HEK293 (cell line): ENCODE results near the gene KRT80.
A peak's percentile ranks its signal among the peaks of the same experiment; 100 is the strongest.

Experiments used
- CTCF ChIA-PET: fragments of 350-600 bp; formaldehyde crosslinking; extraction: SDS; loops from one replicate; lab custom pipeline; 2021; ENCODE audit warnings: antibody characterized with exemption; lab: Yijun Ruan, JAX
- POLR2A ChIA-PET: fragments of 300-600 bp; formaldehyde crosslinking; extraction: SDS; loops from one replicate; lab custom pipeline; 2020; ENCODE audit warnings: antibody characterized with exemption, inconsistent platforms; lab: Yijun Ruan, JAX
- H3K27ac ChIP-seq: fragments of 200-500 bp; sonication (Bioruptor generic); 2 replicates; pipeline ENCODE4 v1.5.1; 2014; ENCODE audit warnings: low read depth, low read length, control low read depth, inconsistent platforms; ENCODE audit errors: extremely low read depth
- H3K36me3 ChIP-seq, 2 experiments: fragments of 200-500 bp in 1 of 2; sonication (Bioruptor generic) in 1 of 2; 1 replicate in 1 of 2; 2 replicates in 1 of 2; pipeline ENCODE4 v1.5.1; 2014 to 2017; ENCODE audit warnings: inconsistent platforms in 2 of 2, low read length in 2 of 2; ENCODE audit not compliant: control insufficient read depth in 2 of 2, insufficient read depth in 1 of 2
- H3K4me1 ChIP-seq: fragments of 200-500 bp; sonication (Bioruptor generic); 2 replicates; pipeline ENCODE4 v1.5.1; 2014; ENCODE audit warnings: mild to moderate bottlenecking, low read length, inconsistent platforms; ENCODE audit not compliant: control insufficient read depth, insufficient read depth
- H3K4me3 ChIP-seq: 2 replicates; pipeline ENCODE4 v1.5.1; 2011; ENCODE audit warnings: low read depth, mild to moderate bottlenecking, control low read depth, low read length, moderate library complexity
- H3K9me3 ChIP-seq: fragments of 200-500 bp; sonication (Bioruptor generic); 2 replicates; pipeline ENCODE4 v1.5.1; 2014; ENCODE audit warnings: low read depth, low read length, inconsistent platforms; ENCODE audit not compliant: control insufficient read depth, insufficient read depth
- EGR2 ChIP-seq: fragments of 450-650 bp; formaldehyde crosslinking; IDR thresholded peaks from 2 replicates; pipeline ENCODE4 v1.5.1; 2016; ENCODE audit warnings: low read depth, missing biosample characterization, missing genetic modification characterization
- FEZF1 ChIP-seq: fragments of 450-650 bp; formaldehyde crosslinking; IDR thresholded peaks from 2 replicates; pipeline ENCODE4 v1.5.1; 2016; ENCODE audit warnings: missing biosample characterization, missing genetic modification characterization
- KLF1 ChIP-seq: fragments of 450-650 bp; formaldehyde crosslinking; IDR thresholded peaks from 2 replicates; pipeline ENCODE4 v1.5.1; 2016; ENCODE audit warnings: missing biosample characterization, missing genetic modification characterization
- KLF16 ChIP-seq: fragments of 450-650 bp; formaldehyde crosslinking; IDR thresholded peaks from 2 replicates; pipeline ENCODE4 v1.5.1; 2017; ENCODE audit warnings: missing biosample characterization, missing genetic modification characterization
- ZBTB21 ChIP-seq: fragments of 450-650 bp; formaldehyde crosslinking; IDR thresholded peaks from 2 replicates; pipeline ENCODE4 v1.5.1; 2017; ENCODE audit warnings: missing biosample characterization, missing genetic modification characterization
- ZFHX2 ChIP-seq: fragments of 450-650 bp; formaldehyde crosslinking; conservative IDR thresholded peaks from 2 replicates; pipeline ENCODE4 v1.5.1; 2016; ENCODE audit warnings: missing biosample characterization, missing genetic modification characterization
- ZFP41 ChIP-seq: fragments of 450-650 bp; formaldehyde crosslinking; IDR thresholded peaks from 2 replicates; pipeline ENCODE4 v1.5.1; 2016; ENCODE audit warnings: missing biosample characterization, missing genetic modification characterization, borderline replicate concordance
- ZNF175 ChIP-seq: fragments of 450-650 bp; formaldehyde crosslinking; IDR thresholded peaks from 2 replicates; pipeline ENCODE4 v1.5.1; 2016; ENCODE audit warnings: missing biosample characterization, missing genetic modification characterization
- ZNF23 ChIP-seq: fragments of 450-650 bp; formaldehyde crosslinking; IDR thresholded peaks from 2 replicates; pipeline ENCODE4 v1.5.1; 2016; ENCODE audit warnings: missing biosample characterization, missing genetic modification characterization, borderline replicate concordance
- ZNF350 ChIP-seq: fragments of 450-650 bp; formaldehyde crosslinking; IDR thresholded peaks from 2 replicates; pipeline ENCODE4 v1.5.0; 2017; ENCODE audit warnings: missing biosample characterization, mild to moderate bottlenecking, missing genetic modification characterization
- ZNF558 ChIP-seq: fragments of 450-650 bp; formaldehyde crosslinking; IDR thresholded peaks from 2 replicates; pipeline ENCODE4 v1.5.1; 2016; ENCODE audit warnings: missing biosample characterization, missing genetic modification characterization
- ZNF623 ChIP-seq: fragments of 450-650 bp; formaldehyde crosslinking; IDR thresholded peaks from 2 replicates; pipeline ENCODE4 v1.5.1; 2016; ENCODE audit warnings: missing biosample characterization, missing genetic modification characterization
- ZNF701 ChIP-seq: fragments of 450-650 bp; formaldehyde crosslinking; IDR thresholded peaks from 2 replicates; pipeline ENCODE4 v1.5.1; 2016; ENCODE audit warnings: missing biosample characterization, missing genetic modification characterization
- ZNF747 ChIP-seq: fragments of 450-650 bp; formaldehyde crosslinking; IDR thresholded peaks from 2 replicates; pipeline ENCODE4 v1.5.1; 2016; ENCODE audit warnings: missing biosample characterization, missing genetic modification characterization
- TF ChIP-seq, protein P1 (sequence below): fragments of 450-650 bp; formaldehyde crosslinking; IDR thresholded peaks from 2 replicates; pipeline ENCODE4 v1.5.1; 2017; ENCODE audit warnings: missing biosample characterization, missing genetic modification characterization
- TF ChIP-seq, protein P2 (sequence below): fragments of 450-650 bp; formaldehyde crosslinking; IDR thresholded peaks from 2 replicates; pipeline ENCODE4 v1.5.1; 2016; ENCODE audit warnings: missing biosample characterization, missing genetic modification characterization
- TF ChIP-seq, protein P3 (sequence below): fragments of 450-650 bp; formaldehyde crosslinking; IDR thresholded peaks from 2 replicates; pipeline ENCODE4 v1.5.1; 2016; ENCODE audit warnings: missing biosample characterization, missing genetic modification characterization, low read depth
- TF ChIP-seq, protein P4 (sequence below): fragments of 450-650 bp; formaldehyde crosslinking; IDR thresholded peaks from 2 replicates; pipeline ENCODE4 v1.5.1; 2016; ENCODE audit warnings: missing biosample characterization, missing genetic modification characterization

Gene KRT80

DNA sequence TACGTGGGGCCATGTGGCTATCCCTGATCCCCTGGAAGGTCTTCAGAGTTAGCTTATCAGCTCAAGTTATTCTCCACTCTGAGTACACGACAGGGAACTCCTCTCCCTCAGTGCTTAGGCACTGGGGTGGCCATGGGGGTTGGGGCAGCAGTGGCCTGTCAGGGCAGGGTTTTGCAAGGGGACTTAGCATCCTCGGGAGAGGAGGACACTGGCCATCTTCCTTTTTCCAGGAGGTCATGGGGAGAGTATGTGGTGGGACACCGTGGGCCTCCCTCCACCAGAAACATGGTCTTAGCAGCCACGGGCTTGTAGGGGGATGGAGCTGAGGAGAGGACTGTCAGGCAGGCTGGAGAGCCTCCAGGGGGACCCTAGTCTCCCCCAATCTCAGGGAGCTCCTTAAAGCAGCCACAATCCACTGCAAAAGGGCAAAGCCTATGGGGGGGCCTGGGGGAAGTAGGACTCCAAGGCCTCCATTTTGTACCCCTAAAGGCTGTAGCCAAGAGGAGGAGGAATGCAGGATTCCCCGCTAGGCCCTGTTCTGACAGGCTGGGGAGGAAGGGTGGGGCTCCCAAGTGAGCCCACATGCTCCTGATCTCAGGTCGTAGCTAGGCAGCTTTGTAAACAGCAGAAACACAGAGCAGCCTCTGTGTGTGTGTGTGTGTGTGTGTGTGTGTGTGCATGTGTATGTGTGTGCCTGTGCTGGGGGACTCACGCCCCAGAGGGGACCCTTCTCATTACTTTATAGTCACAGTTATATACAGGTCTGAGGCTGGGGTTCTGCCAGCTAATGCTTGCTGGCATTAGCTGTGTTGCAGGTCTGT, 36.6 kb downstream of the KRT80 start:
- no peak overlapping the region for H3K27ac ChIP-seq
- H3K4me3 ChIP-seq, result no peak overlapping the region
- TF ChIP-seq, protein P1, sequence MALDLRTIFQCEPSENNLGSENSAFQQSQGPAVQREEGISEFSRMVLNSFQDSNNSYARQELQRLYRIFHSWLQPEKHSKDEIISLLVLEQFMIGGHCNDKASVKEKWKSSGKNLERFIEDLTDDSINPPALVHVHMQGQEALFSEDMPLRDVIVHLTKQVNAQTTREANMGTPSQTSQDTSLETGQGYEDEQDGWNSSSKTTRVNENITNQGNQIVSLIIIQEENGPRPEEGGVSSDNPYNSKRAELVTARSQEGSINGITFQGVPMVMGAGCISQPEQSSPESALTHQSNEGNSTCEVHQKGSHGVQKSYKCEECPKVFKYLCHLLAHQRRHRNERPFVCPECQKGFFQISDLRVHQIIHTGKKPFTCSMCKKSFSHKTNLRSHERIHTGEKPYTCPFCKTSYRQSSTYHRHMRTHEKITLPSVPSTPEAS (tag by site-specific recombination), result peak; percentile 72
- TF ChIP-seq KLF1 (tag by site-specific recombination), result peak; percentile 37; the same call in 1 of the 2 replicates
- TF ChIP-seq ZNF747 (tag by site-specific recombination), result no peak
- no peaks in the 10 kb centered on the region for H3K9me3 ChIP-seq
- H3K36me3 ChIP-seq, result no peaks in the 10 kb centered on the region
- ChIA-PET POLR2A (interaction anchor here (1.0 kb wide), 1 partner anchor 8 kb away, joined by 4 read pairs; no protein-coding TSS in a partner anchor), CTCF (interaction anchor here (0.6 to 6.8 kb wide), 24 partner anchors 9 to 917 kb away, joined by 3 to 104 read pairs (median 5); partner anchors contain the start of gene DAZAP2)
- H3K4me1 ChIP-seq, result no peaks in the 10 kb centered on the region

DNA sequence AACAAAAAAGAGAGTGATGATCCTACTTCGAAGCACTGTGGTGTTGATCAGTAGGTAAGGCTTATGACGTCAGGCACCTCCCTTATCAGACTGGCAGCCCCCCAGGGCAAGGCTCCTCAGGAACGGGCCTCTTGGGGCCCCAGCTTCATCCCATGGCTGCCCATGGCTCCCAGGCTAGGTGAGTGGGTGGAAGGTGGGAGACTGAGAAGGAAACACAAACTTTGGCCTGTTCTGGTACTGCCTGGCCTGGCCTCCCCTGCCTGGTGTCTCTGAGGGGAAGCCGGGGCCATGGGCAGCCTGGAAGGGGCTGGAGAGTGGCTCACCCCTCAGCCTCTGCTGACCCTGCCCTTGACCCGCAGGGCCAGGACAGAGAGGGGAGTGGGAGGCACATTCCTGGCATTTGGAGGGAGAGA, 38.9 kb downstream of the KRT80 start:
- POLR2A ChIA-PET, result no interaction called here
- no peaks in the 10 kb centered on the region for H3K36me3 ChIP-seq
- no peak overlapping the region for H3K4me3 ChIP-seq
- no peak overlapping the region for H3K27ac ChIP-seq
- no peak for TF ChIP-seq ZBTB21 (tag by site-specific recombination)
- peak; percentile 82 for TF ChIP-seq ZFHX2 (tag by site-specific recombination)
- TF ChIP-seq ZNF350, result no peak
- TF ChIP-seq ZFP41, result no peak
- TF ChIP-seq, protein P2, sequence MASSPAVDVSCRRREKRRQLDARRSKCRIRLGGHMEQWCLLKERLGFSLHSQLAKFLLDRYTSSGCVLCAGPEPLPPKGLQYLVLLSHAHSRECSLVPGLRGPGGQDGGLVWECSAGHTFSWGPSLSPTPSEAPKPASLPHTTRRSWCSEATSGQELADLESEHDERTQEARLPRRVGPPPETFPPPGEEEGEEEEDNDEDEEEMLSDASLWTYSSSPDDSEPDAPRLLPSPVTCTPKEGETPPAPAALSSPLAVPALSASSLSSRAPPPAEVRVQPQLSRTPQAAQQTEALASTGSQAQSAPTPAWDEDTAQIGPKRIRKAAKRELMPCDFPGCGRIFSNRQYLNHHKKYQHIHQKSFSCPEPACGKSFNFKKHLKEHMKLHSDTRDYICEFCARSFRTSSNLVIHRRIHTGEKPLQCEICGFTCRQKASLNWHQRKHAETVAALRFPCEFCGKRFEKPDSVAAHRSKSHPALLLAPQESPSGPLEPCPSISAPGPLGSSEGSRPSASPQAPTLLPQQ, result no peak
- TF ChIP-seq, protein P3, sequence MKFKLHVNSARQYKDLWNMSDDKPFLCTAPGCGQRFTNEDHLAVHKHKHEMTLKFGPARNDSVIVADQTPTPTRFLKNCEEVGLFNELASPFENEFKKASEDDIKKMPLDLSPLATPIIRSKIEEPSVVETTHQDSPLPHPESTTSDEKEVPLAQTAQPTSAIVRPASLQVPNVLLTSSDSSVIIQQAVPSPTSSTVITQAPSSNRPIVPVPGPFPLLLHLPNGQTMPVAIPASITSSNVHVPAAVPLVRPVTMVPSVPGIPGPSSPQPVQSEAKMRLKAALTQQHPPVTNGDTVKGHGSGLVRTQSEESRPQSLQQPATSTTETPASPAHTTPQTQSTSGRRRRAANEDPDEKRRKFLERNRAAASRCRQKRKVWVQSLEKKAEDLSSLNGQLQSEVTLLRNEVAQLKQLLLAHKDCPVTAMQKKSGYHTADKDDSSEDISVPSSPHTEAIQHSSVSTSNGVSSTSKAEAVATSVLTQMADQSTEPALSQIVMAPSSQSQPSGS (tag by site-specific recombination), result no peak
- TF ChIP-seq EGR2 (tag by site-specific recombination), result peak; percentile 63
- TF ChIP-seq, all 188 proteins: peak for 2
- Histone ChIP-seq H3K4me1 (no peaks in the 10 kb centered on the region; the same call in 1 of the 2 replicates), H3K9me3 (no peaks in the 10 kb centered on the region)
- CTCF ChIA-PET, result interaction anchor here (0.7 to 6.8 kb wide), 7 partner anchors 176 to 828 kb away, joined by 3 to 104 read pairs (median 6); no protein-coding TSS in a partner anchor

DNA sequence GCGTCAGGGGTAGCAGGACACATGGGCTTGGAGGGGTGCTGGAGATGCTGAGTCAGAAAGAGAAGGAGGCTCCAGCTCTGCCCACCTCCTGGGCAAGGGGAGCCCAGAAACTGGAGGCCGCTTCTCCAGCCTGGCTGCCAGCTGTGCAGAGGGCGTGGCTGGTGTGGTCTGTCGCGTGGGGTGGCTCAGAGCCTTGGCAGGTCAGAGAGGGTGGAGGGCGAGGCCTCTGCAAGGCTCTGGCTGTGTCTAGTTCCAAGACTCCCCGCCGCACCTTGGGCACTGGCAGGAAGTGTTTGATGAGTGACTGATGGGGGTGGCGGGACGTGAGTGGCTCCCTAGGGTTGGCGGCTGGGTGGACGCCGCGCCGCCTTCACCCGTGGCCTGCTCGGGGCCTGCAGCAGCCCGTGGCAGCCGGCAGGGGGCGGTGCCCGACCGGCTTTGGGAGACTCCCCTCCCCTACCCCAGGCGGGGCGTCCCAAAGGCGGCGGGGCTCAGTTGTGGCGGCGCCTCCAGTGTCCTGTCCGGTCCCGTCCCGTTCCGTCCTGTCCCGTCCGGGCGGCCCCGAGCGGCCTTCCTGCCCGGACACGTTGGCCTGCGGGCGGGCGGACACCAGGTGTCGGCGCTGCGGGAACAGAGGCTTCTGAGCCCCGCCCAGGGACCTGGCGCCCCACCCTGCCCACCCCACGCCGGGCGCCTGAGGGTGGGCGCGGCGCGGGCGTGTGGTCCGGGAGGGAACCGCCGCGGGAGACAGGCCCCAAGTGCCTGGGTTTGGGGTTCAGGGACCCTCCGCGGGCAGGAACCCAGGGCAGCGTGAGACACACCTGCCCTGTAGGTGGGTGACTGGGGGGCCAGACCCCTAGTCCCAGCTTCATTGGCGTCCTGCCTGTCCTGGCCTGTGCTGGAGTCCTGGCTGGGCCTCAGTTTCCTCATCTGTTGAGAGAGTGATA, 39.7 kb downstream of the KRT80 start:
- Histone ChIP-seq H3K4me1 (no peaks in the 10 kb centered on the region; the same call in 1 of the 2 replicates), H3K27ac (no peak overlapping the region), H3K9me3 (no peaks in the 10 kb centered on the region), H3K4me3 (peak overlapping the region; percentile 23), H3K36me3 (no peaks in the 10 kb centered on the region)
- POLR2A ChIA-PET, result no interaction called here
- CTCF ChIA-PET, result interaction anchor here (0.7 to 6.8 kb wide), 6 partner anchors 8 to 727 kb away, joined by 3 to 104 read pairs (median 4); no protein-coding TSS in a partner anchor
- TF ChIP-seq ZNF23 (no peak), ZNF558 (tag by site-specific recombination) (no peak), KLF16 (no peak), ZNF701 (tag by site-specific recombination) (no peak), FEZF1 (tag by site-specific recombination) (no peak), KLF1 (tag by site-specific recombination) (peak; percentile 87), ZNF175 (tag by site-specific recombination) (no peak), ZNF623 (no peak)
- TF ChIP-seq, protein P3 (tag by site-specific recombination), result no peak
- TF ChIP-seq, protein P4, sequence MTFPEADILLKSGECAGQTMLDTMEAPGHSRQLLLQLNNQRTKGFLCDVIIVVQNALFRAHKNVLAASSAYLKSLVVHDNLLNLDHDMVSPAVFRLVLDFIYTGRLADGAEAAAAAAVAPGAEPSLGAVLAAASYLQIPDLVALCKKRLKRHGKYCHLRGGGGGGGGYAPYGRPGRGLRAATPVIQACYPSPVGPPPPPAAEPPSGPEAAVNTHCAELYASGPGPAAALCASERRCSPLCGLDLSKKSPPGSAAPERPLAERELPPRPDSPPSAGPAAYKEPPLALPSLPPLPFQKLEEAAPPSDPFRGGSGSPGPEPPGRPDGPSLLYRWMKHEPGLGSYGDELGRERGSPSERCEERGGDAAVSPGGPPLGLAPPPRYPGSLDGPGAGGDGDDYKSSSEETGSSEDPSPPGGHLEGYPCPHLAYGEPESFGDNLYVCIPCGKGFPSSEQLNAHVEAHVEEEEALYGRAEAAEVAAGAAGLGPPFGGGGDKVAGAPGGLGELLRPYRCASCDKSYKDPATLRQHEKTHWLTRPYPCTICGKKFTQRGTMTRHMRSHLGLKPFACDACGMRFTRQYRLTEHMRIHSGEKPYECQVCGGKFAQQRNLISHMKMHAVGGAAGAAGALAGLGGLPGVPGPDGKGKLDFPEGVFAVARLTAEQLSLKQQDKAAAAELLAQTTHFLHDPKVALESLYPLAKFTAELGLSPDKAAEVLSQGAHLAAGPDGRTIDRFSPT, result 0 out of 2 replicates have a peak, but pooled peaks have one; percentile 22
